Keratinocyte (primary cell): ENCODE data around the gene FNDC3A. TPM values are rescaled to one million over a fixed set of nuclear protein-coding genes. Genes with fewer than 3 reads are reported as not detected.

ENCODE experiments used
- DNase-seq: peaks from one replicate; pipeline ENCODE4 v3.0.0-alpha.2; 2011; ENCODE audit warnings: low read depth, missing footprints, low spot score
- FAIRE-seq: peaks from 2 replicates; lab custom pipeline; 2011; peaks lifted over from hg19 to GRCh38; lab: Jason Lieb, UNC
- H2AFZ ChIP-seq: 2 replicates; pipeline ENCODE4 v1.6.0; 2012; ENCODE audit warnings: low read length, control low read depth, inconsistent platforms; ENCODE audit not compliant: control insufficient read depth
- H3K27ac ChIP-seq: 2 replicates; pipeline ENCODE4 v1.5.1; 2011; ENCODE audit warnings: low read length; ENCODE audit not compliant: control insufficient read depth, insufficient read depth
- H3K27me3 ChIP-seq: 3 replicates; pipeline ENCODE4 v1.6.0; 2011; ENCODE audit warnings: low read length; ENCODE audit not compliant: control insufficient read depth, insufficient read depth; ENCODE audit errors: extremely low read depth
- H3K36me3 ChIP-seq, 2 experiments: 2 replicates in 1 of 2; 3 replicates in 1 of 2; pipeline ENCODE4 v1.5.1; 2011; ENCODE audit warnings: low read length in 2 of 2, mild to moderate bottlenecking in 1 of 2; ENCODE audit not compliant: control insufficient read depth in 2 of 2, insufficient read depth in 2 of 2; ENCODE audit errors: extremely low read depth in 1 of 2
- H3K4me1 ChIP-seq: 3 replicates; pipeline ENCODE4 v1.5.1; 2011; ENCODE audit warnings: low read length; ENCODE audit not compliant: control insufficient read depth, insufficient read depth; ENCODE audit errors: extremely low read depth
- H3K4me2 ChIP-seq: 3 replicates; pipeline ENCODE4 v1.6.0; 2011; ENCODE audit warnings: low read depth, low read length; ENCODE audit not compliant: control insufficient read depth, insufficient read depth; ENCODE audit errors: extremely low read depth
- H3K4me3 ChIP-seq, 3 experiments: fragments of 200-600 bp in 1 of 3; sonication (generic) in 1 of 3; 2 replicates in 2 of 3; 3 replicates in 1 of 3; pipeline ENCODE4 v1.5.1; 2011 to 2016; ENCODE audit warnings: low read length in 3 of 3, mild to moderate bottlenecking in 3 of 3, control low read depth in 2 of 3, inconsistent platforms in 1 of 3, low read depth in 1 of 3, mixed read lengths in 1 of 3, mixed run types in 1 of 3, moderate library complexity in 1 of 3; ENCODE audit not compliant: control insufficient read depth in 2 of 3, insufficient read depth in 2 of 3; ENCODE audit errors: extremely low read depth in 1 of 3
- H3K79me2 ChIP-seq: 2 replicates; pipeline ENCODE4 v1.6.0; 2012; ENCODE audit warnings: low read length; ENCODE audit not compliant: control insufficient read depth, insufficient read depth
- H3K9ac ChIP-seq: 3 replicates; pipeline ENCODE4 v1.6.0; 2011; ENCODE audit warnings: low read length; ENCODE audit not compliant: control insufficient read depth, insufficient read depth; ENCODE audit errors: extremely low read depth
- H3K9me1 ChIP-seq: 3 replicates; pipeline ENCODE4 v1.6.0; 2011; ENCODE audit warnings: low read length; ENCODE audit not compliant: control insufficient read depth, insufficient read depth; ENCODE audit errors: extremely low read depth
- H3K9me3 ChIP-seq: 2 replicates; pipeline ENCODE4 v1.5.1; 2012; ENCODE audit warnings: low read depth, low read length; ENCODE audit not compliant: control insufficient read depth
- H4K20me1 ChIP-seq: 3 replicates; pipeline ENCODE4 v1.6.0; 2011; ENCODE audit warnings: low read length; ENCODE audit not compliant: control insufficient read depth, insufficient read depth; ENCODE audit errors: extremely low read depth
- CTCF ChIP-seq, 3 experiments: IDR thresholded peaks in 1 of 3; conservative IDR thresholded peaks in 1 of 3; optimal IDR thresholded peaks in 1 of 3; 2 replicates in 2 of 3; 3 replicates in 1 of 3; pipeline versions ENCODE3 to v1.5.1; 2011; ENCODE audit warnings: low read length in 3 of 3, mild to moderate bottlenecking in 3 of 3, moderate library complexity in 2 of 3, control low read depth in 1 of 3, inconsistent platforms in 1 of 3; ENCODE audit not compliant: insufficient read depth in 2 of 3; ENCODE audit errors: extremely low read depth in 1 of 3
- EZH2 ChIP-seq: IDR thresholded peaks from one replicate; pipeline ENCODE4 v1.6.1; 2012; ENCODE audit warnings: inconsistent platforms, mild to moderate bottlenecking, low read length, moderate library complexity
- dilution Hi-C: fragments of 300-500 bp; cut with MboI; formaldehyde crosslinking; loops from one replicate; pipeline ENCODE4 v1.7.0; 2020; ENCODE audit warnings: low sequenced_read_pairs; ENCODE audit not compliant: extremely low pct_ligation_motif_present
- polyA plus RNA-seq, 5 experiments: library from polyadenylated mRNA; depleted of rRNA in 3 of 5; stranded (reverse) in 3 of 5; stranded (forward) in 1 of 5; unstranded in 1 of 5; fragments of >200 nt; gene quantifications; 1 replicate in 1 of 5; 2 replicates in 3 of 5; 3 replicates in 1 of 5; pipeline versions ENCODE4 v1.2.1 to v1.2.3, GENCODE V29; 2011 to 2012; ENCODE audit warnings: missing spikeins in 2 of 5, low read depth in 1 of 5, low replicate concordance in 1 of 5

FNDC3A gene
- polyA plus RNA-seq, 1 donor (not counting 4 experiments of a cell fraction or from before 2014, with no cell fraction given): 28.4 TPM

- H3K9ac ChIP-seq: no peak overlapping the region
- FAIRE-seq (no peak), DNase-seq (no peak)
- TF ChIP-seq CTCF (optimal IDR thresholded peaks at IDR 0.05 in 1 of 3, IDR thresholded peaks at IDR 0.05 in 1 of 3, conservative IDR thresholded peaks at IDR 0.05 in 1 of 3; ENCODE audit: extremely low read depth in 1 of 3, insufficient read depth in 2 of 3, low read length in 3 of 3) (no peak), EZH2 (no peak)
- peak overlapping the region; percentile 39 for H3K4me2 ChIP-seq
- H3K79me2 ChIP-seq: no peaks in the 10 kb centered on the region
- no peak overlapping the region for H2AFZ ChIP-seq
- peak overlapping the region; percentile 4 for H3K27ac ChIP-seq
- no peaks in the 10 kb centered on the region for H4K20me1 ChIP-seq
- H3K4me3 ChIP-seq: peak overlapping the region in 1 of 3 experiments; percentile 6
- H3K36me3 ChIP-seq: no peaks in the 10 kb centered on the region
- no peaks in the 10 kb centered on the region for H3K9me3 ChIP-seq
- dilution Hi-C loops: no loop called here
- no peaks in the 10 kb centered on the region for H3K27me3 ChIP-seq
- no peaks in the 10 kb centered on the region for H3K9me1 ChIP-seq
- H3K4me1 ChIP-seq: peaks cover 5% of the 10 kb centered on the region
These were observed 25.9 kb upstream of the FNDC3A start for GRCh38 chr13:48949566-48950500.

- Histone ChIP-seq H3K27ac (no peak overlapping the region), H3K4me2 (peak overlapping the region; percentile 39), H3K4me1 (peaks cover 5% of the 10 kb centered on the region), H3K9me3 (no peaks in the 10 kb centered on the region), H3K9me1 (no peaks in the 10 kb centered on the region), H3K27me3 (no peaks in the 10 kb centered on the region), H2AFZ (no peak overlapping the region), H3K4me3 (peak overlapping the region in 1 of 3 experiments; percentile 6), H3K79me2 (no peaks in the 10 kb centered on the region), H3K36me3 (no peaks in the 10 kb centered on the region), H3K9ac (no peak overlapping the region), H4K20me1 (no peaks in the 10 kb centered on the region)
- DNase-seq (no peak), FAIRE-seq (peak; percentile 13)
- dilution Hi-C loops: no loop called here
- no peak for TF ChIP-seq EZH2
- TF ChIP-seq CTCF (optimal IDR thresholded peaks at IDR 0.05 in 1 of 3, IDR thresholded peaks at IDR 0.05 in 1 of 3, conservative IDR thresholded peaks at IDR 0.05 in 1 of 3; ENCODE audit: extremely low read depth in 1 of 3, insufficient read depth in 2 of 3, low read length in 3 of 3): no peak
These were observed 25.2 kb upstream of the FNDC3A start for GRCh38 chr13:48950501-48950875.
